Neural progenitor cell (in vitro differentiated cells): ENCODE data around the gene IL17C.

Source experiments
- CTCF ChIP-seq: fragments of 200-600 bp; sonication (generic); IDR thresholded peaks from 2 replicates; pipeline ENCODE4 v1.5.1; 2017; ENCODE audit warnings: antibody characterized with exemption, mild to moderate bottlenecking
- EZH2 ChIP-seq: fragments of 200-600 bp; sonication (generic); IDR thresholded peaks from 2 replicates; pipeline ENCODE4 v1.6.1; 2017; ENCODE audit warnings: antibody characterized with exemption, mild to moderate bottlenecking, moderate library complexity
- EZH2phosphoT487 ChIP-seq: fragments of 200-600 bp; sonication (generic); IDR thresholded peaks from 2 replicates; pipeline ENCODE4 v1.6.1; 2017; ENCODE audit warnings: antibody characterized with exemption

DNA sequence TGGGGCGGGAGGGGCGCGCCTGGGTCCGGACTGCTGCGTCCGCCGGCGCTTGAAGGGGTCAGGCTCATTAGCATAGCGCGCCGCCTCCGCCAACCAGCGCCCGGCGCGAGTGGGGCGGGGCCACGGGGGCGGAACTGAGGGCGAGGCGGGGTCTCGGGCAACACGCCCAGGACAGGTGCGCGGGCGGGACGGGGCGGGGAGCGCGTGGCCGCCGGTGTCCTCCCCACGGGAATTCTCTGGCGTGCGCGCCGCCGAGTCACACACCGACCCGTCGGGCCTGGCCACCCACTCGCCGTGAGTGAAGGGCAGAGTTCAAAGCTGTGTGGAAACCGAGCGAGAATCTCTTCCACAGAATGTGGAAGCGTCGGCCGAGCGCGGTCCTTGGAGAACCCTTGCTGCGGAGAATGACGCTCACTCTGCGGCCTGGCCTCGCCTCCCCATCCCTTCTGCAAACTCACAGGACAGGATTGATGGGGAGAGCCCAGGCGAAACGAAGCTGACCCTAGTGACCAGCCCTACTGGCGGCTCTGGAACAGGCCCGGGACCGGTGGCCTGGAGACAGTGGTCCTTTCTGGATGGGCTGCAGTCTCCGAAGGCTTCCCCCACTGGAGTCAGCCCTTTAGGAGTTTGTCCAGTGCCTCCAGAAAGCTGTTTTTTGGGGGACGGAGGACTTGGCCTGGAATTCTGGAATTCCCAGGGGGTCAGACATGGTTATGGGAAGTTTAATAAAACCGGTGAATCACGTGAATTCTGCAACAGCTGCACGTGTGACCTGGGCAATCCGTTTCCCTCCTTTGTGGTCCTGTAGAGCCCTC lies 48.3 kb downstream of the IL17C start, which contains the start of gene SNAI3:
- TF ChIP-seq CTCF (no peak), EZH2phosphoT487 (no peak), EZH2 (no peak)
